ENCODE measurements around the gene APLP2.

APLP2 gene

GRCh38 chr11:130136107-130136506, 66.4 kb downstream of the APLP2 start:
- Histone ChIP-seq H3K9me3 (replicated peaks; ENCODE audit: low read length) (no peaks in the 10 kb centered on the region), H3K4me1 (ENCODE audit: control insufficient read depth, insufficient read depth, low read length) (no peaks in the 10 kb centered on the region), H3K9ac (ENCODE audit: low read depth, low read length) (no peak overlapping the region), H3K27me3 (ENCODE audit: control insufficient read depth, insufficient read depth, low read length) (no peaks in the 10 kb centered on the region), H3K4me2 (ENCODE audit: low read length) (no peak overlapping the region), H3K36me3 (ENCODE audit: insufficient read depth, low read length) (peaks cover 71% of the 10 kb centered on the region), H3K4me3 (ENCODE audit: low read length) (no peak overlapping the region)

- Histone ChIP-seq H3K4me1 (ENCODE audit: control insufficient read depth, insufficient read depth, low read length) (no peaks in the 10 kb centered on the region), H3K4me2 (ENCODE audit: low read length) (no peak overlapping the region), H3K9ac (ENCODE audit: low read depth, low read length) (no peak overlapping the region), H3K36me3 (ENCODE audit: insufficient read depth, low read length) (peaks cover 62% of the 10 kb centered on the region), H3K4me3 (ENCODE audit: low read length) (no peak overlapping the region), H3K27me3 (ENCODE audit: control insufficient read depth, insufficient read depth, low read length) (no peaks in the 10 kb centered on the region), H3K9me3 (replicated peaks; ENCODE audit: low read length) (no peaks in the 10 kb centered on the region)
These were observed 68.3 kb downstream of the APLP2 start for GRCh38 chr11:130137999-130138398.

- H3K4me2 ChIP-seq (ENCODE audit: low read length): no peak overlapping the region
- no peak overlapping the region for H3K9ac ChIP-seq (ENCODE audit: low read depth, low read length)
- H3K36me3 ChIP-seq (ENCODE audit: insufficient read depth, low read length): peaks cover 64% of the 10 kb centered on the region
- no peaks in the 10 kb centered on the region for H3K4me1 ChIP-seq (ENCODE audit: control insufficient read depth, insufficient read depth, low read length)
- H3K4me3 ChIP-seq (ENCODE audit: low read length): no peak overlapping the region
- H3K27me3 ChIP-seq (ENCODE audit: control insufficient read depth, insufficient read depth, low read length): no peaks in the 10 kb centered on the region
- H3K9me3 ChIP-seq (replicated peaks; ENCODE audit: low read length): no peaks in the 10 kb centered on the region
These were observed 69.7 kb downstream of the APLP2 start for GRCh38 chr11:130139401-130139800.

GRCh38 chr11:130141561-130142341, 72.1 kb downstream of the APLP2 start:
- H3K36me3 ChIP-seq (ENCODE audit: insufficient read depth, low read length): peaks cover 60% of the 10 kb centered on the region
- no peaks in the 10 kb centered on the region for H3K9me3 ChIP-seq (replicated peaks; ENCODE audit: low read length)
- no peak overlapping the region for H3K4me2 ChIP-seq (ENCODE audit: low read length)
- no peaks in the 10 kb centered on the region for H3K27me3 ChIP-seq (ENCODE audit: control insufficient read depth, insufficient read depth, low read length)
- H3K4me1 ChIP-seq (ENCODE audit: control insufficient read depth, insufficient read depth, low read length): no peaks in the 10 kb centered on the region
- no peak overlapping the region for H3K9ac ChIP-seq (ENCODE audit: low read depth, low read length)
- H3K4me3 ChIP-seq (ENCODE audit: low read length): no peak overlapping the region

GRCh38 chr11:130144141-130144540, 74.4 kb downstream of the APLP2 start:
- Histone ChIP-seq H3K9ac (ENCODE audit: low read depth, low read length) (no peak overlapping the region), H3K36me3 (ENCODE audit: insufficient read depth, low read length) (peaks cover 46% of the 10 kb centered on the region)

DNA sequence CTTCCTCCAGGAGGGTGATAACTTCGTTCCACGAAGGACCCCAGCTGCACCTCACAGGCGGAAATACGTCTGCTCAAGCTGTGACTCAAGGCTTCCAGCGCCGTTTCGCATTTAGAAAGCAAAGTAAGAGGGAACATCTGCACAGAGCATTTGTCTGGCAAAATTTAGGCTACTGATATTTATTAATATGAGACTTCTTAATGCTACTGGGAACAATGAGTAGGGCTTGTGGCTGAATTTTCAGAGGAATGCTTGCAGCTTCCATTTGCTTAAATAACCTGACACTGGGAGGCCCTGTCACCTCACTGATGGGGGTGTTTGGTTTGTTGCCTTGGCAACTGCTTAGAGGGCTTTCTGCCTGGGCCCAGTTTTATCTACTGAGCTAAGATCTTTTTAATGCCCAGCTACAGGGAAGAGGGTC, 75.2 kb downstream of the APLP2 start:
- Histone ChIP-seq H3K36me3 (ENCODE audit: insufficient read depth, low read length) (peaks cover 40% of the 10 kb centered on the region), H3K4me1 (ENCODE audit: control insufficient read depth, insufficient read depth, low read length) (no peaks in the 10 kb centered on the region), H3K27me3 (ENCODE audit: control insufficient read depth, insufficient read depth, low read length) (no peaks in the 10 kb centered on the region), H3K9me3 (replicated peaks; ENCODE audit: low read length) (no peaks in the 10 kb centered on the region), H3K4me2 (ENCODE audit: low read length) (no peak overlapping the region), H3K9ac (ENCODE audit: low read depth, low read length) (no peak overlapping the region), H3K4me3 (ENCODE audit: low read length) (no peak overlapping the region)

More at GRCh38 chr11:130144141-130144540, 74.4 kb downstream of the APLP2 start:
- Histone ChIP-seq H3K4me2 (ENCODE audit: low read length) (no peak overlapping the region), H3K4me3 (ENCODE audit: low read length) (no peak overlapping the region), H3K4me1 (ENCODE audit: control insufficient read depth, insufficient read depth, low read length) (no peaks in the 10 kb centered on the region), H3K27me3 (ENCODE audit: control insufficient read depth, insufficient read depth, low read length) (no peaks in the 10 kb centered on the region), H3K9me3 (replicated peaks; ENCODE audit: low read length) (no peaks in the 10 kb centered on the region)

GRCh38 chr11:130145311-130145812, 75.7 kb downstream of the APLP2 start:
- H3K9me3 ChIP-seq (replicated peaks; ENCODE audit: low read length): no peaks in the 10 kb centered on the region
- H3K36me3 ChIP-seq (ENCODE audit: insufficient read depth, low read length): peaks cover 41% of the 10 kb centered on the region
- H3K4me2 ChIP-seq (ENCODE audit: low read length): no peak overlapping the region
- H3K9ac ChIP-seq (ENCODE audit: low read depth, low read length): no peak overlapping the region
- H3K4me3 ChIP-seq (ENCODE audit: low read length): no peak overlapping the region
- no peaks in the 10 kb centered on the region for H3K27me3 ChIP-seq (ENCODE audit: control insufficient read depth, insufficient read depth, low read length)
- no peaks in the 10 kb centered on the region for H3K4me1 ChIP-seq (ENCODE audit: control insufficient read depth, insufficient read depth, low read length)

GRCh38 chr11:130145975-130146776, 76.5 kb downstream of the APLP2 start:
- Histone ChIP-seq H3K9ac (ENCODE audit: low read depth, low read length) (no peak overlapping the region), H3K36me3 (ENCODE audit: insufficient read depth, low read length) (peaks cover 43% of the 10 kb centered on the region)

GRCh38 chr11:130146796-130147195, 77.1 kb downstream of the APLP2 start:
- Histone ChIP-seq H3K4me3 (ENCODE audit: low read length) (no peak overlapping the region), H3K9ac (ENCODE audit: low read depth, low read length) (no peak overlapping the region), H3K36me3 (ENCODE audit: insufficient read depth, low read length) (peaks cover 43% of the 10 kb centered on the region), H3K27me3 (ENCODE audit: control insufficient read depth, insufficient read depth, low read length) (no peaks in the 10 kb centered on the region), H3K9me3 (replicated peaks; ENCODE audit: low read length) (no peaks in the 10 kb centered on the region), H3K4me1 (ENCODE audit: control insufficient read depth, insufficient read depth, low read length) (no peaks in the 10 kb centered on the region), H3K4me2 (ENCODE audit: low read length) (no peak overlapping the region)

More at GRCh38 chr11:130145975-130146776, 76.5 kb downstream of the APLP2 start:
- H3K4me3 ChIP-seq (ENCODE audit: low read length): no peak overlapping the region
- no peaks in the 10 kb centered on the region for H3K9me3 ChIP-seq (replicated peaks; ENCODE audit: low read length)
- no peaks in the 10 kb centered on the region for H3K27me3 ChIP-seq (ENCODE audit: control insufficient read depth, insufficient read depth, low read length)
- H3K4me1 ChIP-seq (ENCODE audit: control insufficient read depth, insufficient read depth, low read length): no peaks in the 10 kb centered on the region
- H3K4me2 ChIP-seq (ENCODE audit: low read length): no peak overlapping the region

DNA sequence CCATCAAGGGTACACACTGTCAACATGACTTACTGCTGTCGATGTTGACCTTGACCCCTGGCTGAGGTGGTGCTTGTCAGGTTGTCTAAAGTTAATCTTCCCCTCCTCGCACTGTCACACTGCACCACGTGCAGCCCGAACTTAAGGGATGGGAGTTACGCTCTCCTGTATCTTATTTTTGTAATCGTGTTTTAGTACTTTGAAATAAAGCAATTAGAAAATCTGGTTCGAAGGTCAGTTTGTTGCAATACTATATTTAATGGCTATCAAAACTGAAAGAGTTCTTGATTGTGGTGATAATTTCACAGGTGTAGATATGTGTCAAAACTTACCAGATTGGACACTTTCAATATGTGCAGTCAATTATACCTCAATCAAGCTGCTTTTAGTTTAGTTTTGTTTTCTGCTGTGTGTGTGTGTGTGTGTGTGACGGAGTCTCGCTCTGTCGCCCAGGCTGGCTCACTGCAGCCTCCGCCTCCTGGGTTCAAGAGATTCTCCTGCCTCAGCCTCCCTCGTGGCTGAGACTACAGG, 79.2 kb downstream of the APLP2 start:
- Histone ChIP-seq H3K4me1 (ENCODE audit: control insufficient read depth, insufficient read depth, low read length) (no peaks in the 10 kb centered on the region), H3K9me3 (replicated peaks; ENCODE audit: low read length) (no peaks in the 10 kb centered on the region), H3K9ac (ENCODE audit: low read depth, low read length) (no peak overlapping the region), H3K4me3 (ENCODE audit: low read length) (no peak overlapping the region), H3K36me3 (ENCODE audit: insufficient read depth, low read length) (peaks cover 33% of the 10 kb centered on the region), H3K27me3 (ENCODE audit: control insufficient read depth, insufficient read depth, low read length) (no peaks in the 10 kb centered on the region), H3K4me2 (ENCODE audit: low read length) (no peak overlapping the region)

DNA sequence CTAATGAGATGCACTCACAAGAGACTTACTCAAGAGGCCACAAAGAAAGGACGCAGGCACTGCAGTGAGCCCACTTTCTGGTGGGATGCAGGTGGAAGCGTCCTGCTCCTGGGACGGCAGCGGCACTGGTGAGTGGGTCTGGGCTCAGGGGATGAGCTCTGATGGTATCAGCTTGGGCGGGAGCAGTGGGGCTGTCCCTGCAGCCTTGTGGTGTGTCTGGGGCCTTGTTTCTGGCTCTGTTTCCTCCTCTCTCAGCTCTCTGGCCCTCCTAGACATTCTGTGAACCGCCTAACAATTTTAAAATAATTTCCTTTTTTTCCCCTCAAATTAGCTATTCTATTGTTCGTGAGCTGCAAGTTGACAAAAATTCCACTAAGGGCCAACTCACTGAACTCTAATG, 81.1 kb downstream of the APLP2 start:
- Histone ChIP-seq H3K36me3 (ENCODE audit: insufficient read depth, low read length) (peaks cover 16% of the 10 kb centered on the region), H3K9me3 (replicated peaks; ENCODE audit: low read length) (no peaks in the 10 kb centered on the region), H3K27me3 (ENCODE audit: control insufficient read depth, insufficient read depth, low read length) (no peaks in the 10 kb centered on the region), H3K9ac (ENCODE audit: low read depth, low read length) (no peak overlapping the region), H3K4me2 (ENCODE audit: low read length) (no peak overlapping the region), H3K4me1 (ENCODE audit: control insufficient read depth, insufficient read depth, low read length) (no peaks in the 10 kb centered on the region), H3K4me3 (ENCODE audit: low read length) (no peak overlapping the region)
